Smooth muscle cell (in vitro differentiated cells): ENCODE data around the gene PYDC1. TPM values are rescaled to one million over a fixed set of nuclear protein-coding genes. Genes with fewer than 3 reads are reported as not detected.

Experiments
- DNase-seq: peaks from one replicate; lab custom pipeline; 2025; ENCODE audit not compliant: unreplicated experiment; lab: John Stamatoyannopoulos, UW
- H2AFZ ChIP-seq: fragments of 200-600 bp; sonication (generic); 2 replicates; pipeline ENCODE4 v1.6.0; 2016; ENCODE audit warnings: antibody characterized with exemption, low read depth, mild to moderate bottlenecking
- H3F3A ChIP-seq: fragments of 200-600 bp; sonication (generic); 2 replicates; pipeline ENCODE4 v1.6.0; 2017; ENCODE audit warnings: antibody characterized with exemption, low read depth
- H3K27ac ChIP-seq: fragments of 200-600 bp; sonication (generic); 2 replicates; pipeline ENCODE4 v1.5.1; 2016; ENCODE audit warnings: low read depth, mild to moderate bottlenecking
- H3K27me3 ChIP-seq: fragments of 200-600 bp; sonication (generic); 2 replicates; pipeline ENCODE4 v1.6.1; 2016; ENCODE audit warnings: low read depth, mild to moderate bottlenecking
- H3K36me3 ChIP-seq: fragments of 200-600 bp; sonication (generic); 2 replicates; pipeline ENCODE4 v1.5.1; 2016; ENCODE audit warnings: low read depth
- H3K4me1 ChIP-seq: fragments of 200-600 bp; sonication (generic); 2 replicates; pipeline ENCODE4 v1.5.1; 2016; ENCODE audit warnings: low read depth
- H3K4me2 ChIP-seq: fragments of 200-600 bp; sonication (generic); 2 replicates; pipeline ENCODE4 v1.6.0; 2016; ENCODE audit warnings: mild to moderate bottlenecking
- H3K4me3 ChIP-seq: fragments of 200-600 bp; sonication (generic); 2 replicates; pipeline ENCODE4 v1.5.1; 2016; ENCODE audit warnings: mild to moderate bottlenecking
- H3K79me2 ChIP-seq: fragments of 200-600 bp; sonication (generic); 2 replicates; pipeline ENCODE4 v1.6.0; 2016; ENCODE audit warnings: low read depth, mild to moderate bottlenecking
- H3K9ac ChIP-seq: fragments of 200-600 bp; sonication (generic); 2 replicates; pipeline ENCODE4 v1.6.0; 2016; ENCODE audit warnings: low read depth
- H3K9me3 ChIP-seq: fragments of 200-600 bp; sonication (generic); replicated peaks from 2 replicates; pipeline ENCODE4 v1.5.1; 2016; ENCODE audit warnings: low read depth
- H4K20me1 ChIP-seq: fragments of 200-600 bp; sonication (generic); 2 replicates; pipeline ENCODE4 v1.6.0; 2016; ENCODE audit warnings: low read depth
- CTCF ChIP-seq: fragments of 200-600 bp; sonication (generic); IDR thresholded peaks from 2 replicates; pipeline ENCODE4 v1.5.1; 2017; ENCODE audit warnings: borderline replicate concordance, mild to moderate bottlenecking, antibody characterized with exemption; ENCODE audit not compliant: insufficient read depth, poor library complexity, severe bottlenecking
- WGBS: methylation state at CpG from one replicate; pipeline ENCODE4 v1.1.7; 2016; ENCODE audit warnings: low lambda C conversion rate; 5-methylcytosine and 5-hydroxymethylcytosine counted together
- polyA plus RNA-seq: library from polyadenylated mRNA; unstranded; fragments of >200 nt; fragmentation: Nextera tagmentation; extraction: Ambion mirVana; gene quantifications from 2 replicates; pipeline ENCODE4 v1.2.1, GENCODE V29; 2016
- total RNA-seq: library from RNA; depleted of rRNA; stranded (reverse); fragments of >200 nt; gene quantifications from 2 replicates; pipeline ENCODE4 v1.2.3, GENCODE V29; 2014

Gene PYDC1
- total and polyA plus RNA-seq, 2 experiments from 2014 or later: 1.1 TPM; not detected in 1

DNA sequence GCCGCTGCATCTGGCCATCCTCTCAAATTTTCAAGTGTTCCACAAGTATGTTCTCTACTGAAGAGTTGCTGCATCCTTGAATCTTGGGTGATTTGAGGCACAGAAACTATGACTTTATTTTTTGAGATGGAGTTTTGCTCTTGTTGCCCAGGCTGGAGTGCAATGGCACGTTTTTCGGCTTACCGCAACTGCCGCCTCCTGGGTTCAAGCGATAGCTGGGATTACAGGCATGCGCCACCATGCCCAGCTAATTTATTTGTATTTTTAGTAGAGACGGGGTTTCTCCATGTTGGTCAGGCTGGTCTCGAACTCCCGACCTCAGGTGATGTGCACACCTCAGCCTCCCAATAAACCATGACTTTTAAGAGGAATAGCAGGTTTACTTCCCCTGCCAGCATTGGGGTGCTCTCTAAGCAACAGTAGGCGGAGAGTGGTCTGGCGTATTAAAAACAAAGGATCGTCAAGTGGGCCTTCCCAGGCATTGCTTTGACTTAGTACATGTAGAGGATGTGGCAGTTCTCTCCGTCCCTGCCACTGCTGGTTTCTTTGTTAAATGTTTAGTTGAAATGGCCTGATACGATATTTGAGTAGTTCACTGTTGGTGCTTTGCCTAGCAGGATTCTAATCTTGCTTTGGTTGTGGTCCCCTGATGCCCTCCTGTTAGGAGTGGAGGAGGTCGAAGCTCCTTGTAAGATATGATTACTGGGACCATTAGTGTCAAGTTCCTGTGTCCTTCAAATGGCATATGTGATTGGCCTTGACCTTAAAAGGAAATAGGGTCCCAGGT is 23.9 kb downstream of the PYDC1 start:
- H3F3A ChIP-seq: peaks cover 72% of the 10 kb centered on the region
- H4K20me1 ChIP-seq: peaks cover 100% of the 10 kb centered on the region
- no peaks in the 10 kb centered on the region for H3K9me3 ChIP-seq
- no peak for DNase-seq
- no peaks in the 10 kb centered on the region for H3K27me3 ChIP-seq
- no peak overlapping the region for H3K4me3 ChIP-seq
- 96% methylated on average over 16 of the region's 16 CpGs for WGBS
- peaks cover 26% of the 10 kb centered on the region for H3K79me2 ChIP-seq
- H3K4me1 ChIP-seq: no peaks in the 10 kb centered on the region
- H3K36me3 ChIP-seq: peaks cover 52% of the 10 kb centered on the region
- H3K9ac ChIP-seq: no peak overlapping the region
- no peak for TF ChIP-seq CTCF
- H2AFZ ChIP-seq: no peak overlapping the region
- no peak overlapping the region for H3K27ac ChIP-seq
- H3K4me2 ChIP-seq: no peak overlapping the region

DNA sequence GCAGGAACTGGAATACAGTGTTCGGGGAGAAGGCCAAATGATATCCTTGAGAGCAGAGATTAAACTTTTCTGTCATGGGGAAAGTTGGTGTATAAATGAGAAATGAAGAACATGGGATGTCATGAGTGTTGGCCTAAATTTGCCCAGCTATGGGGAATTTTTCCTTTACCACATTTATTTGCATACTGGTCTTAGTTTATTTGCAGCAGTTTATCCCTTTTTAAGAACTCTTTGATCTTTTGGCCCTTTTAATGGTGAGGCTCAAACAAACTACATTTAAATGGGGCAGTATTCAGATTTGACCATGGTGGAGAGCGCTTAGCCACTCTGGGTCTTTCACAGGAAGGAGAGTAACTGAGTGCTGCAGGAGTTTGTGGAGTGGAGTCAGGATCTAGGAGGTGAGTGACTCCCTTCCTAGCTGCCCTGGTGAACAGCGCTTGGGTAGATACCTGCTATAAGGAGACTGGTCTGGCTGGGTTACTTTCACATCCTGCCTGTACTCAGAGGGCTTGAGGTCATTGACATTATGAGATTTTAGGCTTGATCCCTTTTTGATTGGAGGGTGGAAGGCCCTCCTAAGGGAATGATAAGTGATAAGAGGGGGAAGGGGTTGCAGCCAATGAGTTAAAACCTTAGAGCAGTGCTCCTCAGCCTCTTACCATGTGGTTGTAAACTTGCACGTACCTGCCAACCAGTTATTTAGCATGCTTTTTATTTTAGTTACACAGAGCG is 25.1 kb downstream of the PYDC1 start:
- peaks cover 100% of the 10 kb centered on the region for H4K20me1 ChIP-seq
- no peak overlapping the region for H2AFZ ChIP-seq
- WGBS: 93% methylated on average over 5 of the region's 5 CpGs

DNA sequence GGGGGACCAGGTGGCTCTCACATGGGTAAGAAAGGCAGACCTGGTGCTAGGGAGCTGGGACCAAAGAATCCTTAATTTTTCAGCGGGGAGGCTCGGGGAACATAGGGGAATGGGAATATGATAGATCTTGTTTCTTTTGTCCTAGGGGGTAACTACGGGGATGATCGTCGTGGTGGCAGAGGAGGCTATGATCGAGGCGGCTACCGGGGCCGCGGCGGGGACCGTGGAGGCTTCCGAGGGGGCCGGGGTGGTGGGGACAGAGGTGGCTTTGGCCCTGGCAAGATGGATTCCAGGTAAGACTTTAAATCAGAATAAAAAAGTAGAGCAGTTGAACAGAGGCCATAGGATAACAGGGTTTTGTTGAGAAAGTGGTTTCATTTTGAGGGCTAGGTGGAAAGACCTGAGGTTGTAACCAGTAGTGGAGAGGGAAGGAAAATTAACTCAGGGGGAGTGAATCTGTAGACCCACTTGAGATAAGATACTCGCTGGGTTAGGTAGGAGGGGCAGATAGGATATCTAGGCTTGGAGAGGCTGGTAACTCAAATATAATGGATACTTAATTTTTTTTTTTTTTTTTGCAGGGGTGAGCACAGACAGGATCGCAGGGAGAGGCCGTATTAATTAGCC is 26.0 kb downstream of the PYDC1 start:
- Histone ChIP-seq H3K79me2 (peaks cover 48% of the 10 kb centered on the region), H3K27ac (no peak overlapping the region), H3K4me2 (no peak overlapping the region), H3K27me3 (no peaks in the 10 kb centered on the region), H3K4me1 (no peaks in the 10 kb centered on the region), H3F3A (peaks cover 85% of the 10 kb centered on the region), H3K4me3 (no peak overlapping the region), H4K20me1 (peaks cover 100% of the 10 kb centered on the region), H3K36me3 (peaks cover 73% of the 10 kb centered on the region), H3K9ac (no peak overlapping the region), H2AFZ (no peak overlapping the region), H3K9me3 (no peaks in the 10 kb centered on the region)
- TF ChIP-seq CTCF: no peak
- no peak for DNase-seq
- WGBS: 97% methylated on average over 17 of the region's 17 CpGs

More for the DNA sequence above, 25.1 kb downstream of the PYDC1 start:
- no peaks in the 10 kb centered on the region for H3K27me3 ChIP-seq
- TF ChIP-seq CTCF: no peak
- no peak for DNase-seq
- H3F3A ChIP-seq: peaks cover 82% of the 10 kb centered on the region
- H3K79me2 ChIP-seq: peaks cover 38% of the 10 kb centered on the region
- H3K4me2 ChIP-seq: no peak overlapping the region
- no peaks in the 10 kb centered on the region for H3K4me1 ChIP-seq
- H3K9me3 ChIP-seq: no peaks in the 10 kb centered on the region
- H3K27ac ChIP-seq: no peak overlapping the region
- peaks cover 64% of the 10 kb centered on the region for H3K36me3 ChIP-seq
- H3K4me3 ChIP-seq: no peak overlapping the region
- no peak overlapping the region for H3K9ac ChIP-seq
